GM19397 (cell line): Measurements from ENCODE around the gene KCNH2.

ENCODE experiments used
- ATAC-seq: cut with Tn5 transposase; IDR thresholded peaks from one replicate; pipeline ENCODE4 v1.9.1; 2021; ENCODE audit warnings: mild to moderate bottlenecking, moderate library complexity; ENCODE audit not compliant: unreplicated experiment

The KCNH2 gene

DNA sequence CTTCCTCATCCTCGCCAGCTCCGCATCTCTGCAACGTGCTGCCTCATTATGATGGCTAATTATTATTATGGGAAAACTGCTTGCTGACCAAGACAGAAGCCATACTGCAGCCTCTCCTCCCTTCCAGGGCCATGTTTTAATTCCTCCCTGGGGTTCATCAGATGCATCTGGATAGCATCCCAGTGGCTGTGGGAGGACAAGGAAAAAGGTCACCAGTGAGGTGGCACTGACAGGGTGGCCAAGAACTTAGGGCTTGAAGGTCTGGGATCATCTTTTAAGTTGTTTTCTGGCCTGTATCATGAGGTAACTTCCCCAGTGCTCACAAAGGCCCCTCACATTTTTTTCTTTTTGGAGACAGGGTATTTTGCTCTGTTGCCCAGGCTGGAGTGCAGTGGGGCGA is 39.6 kb downstream of the KCNH2 start:
- ATAC-seq, result no peak

DNA sequence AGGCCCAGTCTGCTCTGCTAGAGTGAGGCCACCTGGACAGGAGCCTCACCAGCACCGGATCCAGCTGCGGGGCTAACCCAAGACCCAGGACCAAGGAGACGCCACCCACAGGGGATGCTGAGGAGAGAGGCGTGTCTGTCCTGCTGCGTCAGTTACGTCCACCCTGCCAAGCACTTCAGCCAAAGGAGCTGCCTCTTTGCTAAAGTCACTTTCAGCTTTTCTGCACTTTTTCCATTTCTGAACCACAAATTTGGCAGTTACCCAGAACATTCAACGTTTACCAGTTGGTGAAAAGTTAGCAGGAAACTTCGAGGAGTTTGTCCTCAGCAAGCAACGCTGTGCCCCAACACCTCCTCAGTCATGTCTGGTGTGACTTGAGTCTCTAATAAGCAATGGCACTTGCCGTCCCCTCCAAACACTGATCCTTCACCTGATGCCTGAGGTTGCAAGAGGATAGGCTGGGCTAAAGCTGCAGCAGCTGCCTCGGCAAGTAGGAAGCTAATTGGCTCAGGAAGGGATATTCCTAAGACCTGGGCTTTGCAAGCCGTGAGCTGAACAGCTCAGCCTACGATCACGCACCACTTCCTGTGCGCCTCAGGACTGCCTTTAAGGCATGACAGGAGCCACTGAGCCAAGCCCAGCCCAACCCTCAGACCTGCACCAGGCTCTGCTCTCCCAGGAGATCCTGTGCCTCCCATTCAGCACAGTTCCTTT is 40.1 kb downstream of the KCNH2 start:
- no peak for ATAC-seq

DNA sequence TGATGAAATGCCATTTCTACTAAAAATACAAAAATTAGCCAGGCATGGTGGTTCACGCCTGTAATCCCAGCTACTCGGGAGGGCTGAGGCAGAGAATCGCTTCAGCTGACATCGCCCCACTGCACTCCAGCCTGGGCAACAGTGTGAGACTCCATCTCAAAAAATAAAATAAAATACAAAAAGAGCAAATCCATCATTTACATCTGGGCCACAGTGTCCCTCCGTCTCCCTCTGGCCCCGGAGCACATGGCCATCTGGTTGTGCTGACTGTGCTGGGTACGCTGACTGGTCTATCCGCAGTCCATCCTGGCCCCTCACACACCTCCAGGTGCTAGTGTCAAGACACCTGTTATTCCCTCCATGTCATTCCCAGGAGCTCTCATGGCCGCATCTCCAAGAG is 42.1 kb downstream of the KCNH2 start:
- ATAC-seq, result no peak

DNA sequence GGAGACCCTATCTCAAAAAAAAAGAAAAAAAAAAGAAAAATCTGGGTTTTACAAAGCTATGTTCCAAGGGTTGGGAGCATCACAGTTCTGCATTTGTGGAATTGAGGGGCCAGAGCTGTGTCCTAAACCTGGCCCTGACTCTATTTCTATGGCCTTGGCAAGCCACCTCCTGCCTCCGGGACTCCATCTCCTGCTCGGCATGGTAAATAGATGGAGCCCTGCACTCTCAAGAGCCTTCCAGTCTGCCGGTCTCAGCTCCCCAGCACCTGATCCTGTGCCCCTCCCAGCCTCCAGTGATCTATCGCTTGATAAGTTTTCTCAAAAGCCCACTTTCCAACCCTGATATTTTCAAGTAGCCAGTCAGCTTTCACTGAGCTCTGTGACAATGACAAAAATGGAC is 43.0 kb downstream of the KCNH2 start:
- no peak for ATAC-seq

DNA sequence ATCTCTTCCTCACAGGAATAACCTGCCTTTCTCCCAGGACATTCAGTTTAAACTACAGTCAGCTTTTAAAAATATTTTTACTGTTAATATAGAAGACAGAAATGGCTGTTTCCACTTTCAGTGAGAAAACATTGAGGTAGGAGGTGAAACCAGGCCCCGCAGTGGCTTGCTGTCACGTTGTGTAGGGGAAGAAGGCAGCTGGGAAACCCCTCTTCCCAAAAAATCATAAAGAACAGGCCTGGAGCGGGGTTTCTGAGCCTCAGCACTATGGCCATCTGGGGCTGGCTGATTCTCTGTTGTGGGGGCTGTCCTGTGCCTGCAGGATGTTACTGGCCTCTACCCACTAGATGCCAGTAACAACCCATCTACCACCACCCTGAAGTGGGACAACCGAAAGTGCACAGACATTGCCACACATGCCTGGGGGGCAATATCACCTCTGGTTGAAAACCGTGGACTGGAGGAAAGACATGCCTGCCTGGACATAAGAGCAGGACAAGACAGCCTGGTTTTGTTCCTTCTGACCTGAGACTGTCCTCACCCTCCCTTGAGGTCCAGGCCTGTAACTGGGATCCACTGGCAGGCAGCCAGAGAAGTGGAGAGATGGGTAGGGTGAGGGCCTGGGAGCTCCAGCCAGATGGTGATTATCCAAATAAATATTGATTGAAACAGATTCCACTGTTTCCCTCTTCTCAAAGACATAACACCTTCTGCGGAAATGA is 43.9 kb downstream of the KCNH2 start:
- ATAC-seq, result no peak

DNA sequence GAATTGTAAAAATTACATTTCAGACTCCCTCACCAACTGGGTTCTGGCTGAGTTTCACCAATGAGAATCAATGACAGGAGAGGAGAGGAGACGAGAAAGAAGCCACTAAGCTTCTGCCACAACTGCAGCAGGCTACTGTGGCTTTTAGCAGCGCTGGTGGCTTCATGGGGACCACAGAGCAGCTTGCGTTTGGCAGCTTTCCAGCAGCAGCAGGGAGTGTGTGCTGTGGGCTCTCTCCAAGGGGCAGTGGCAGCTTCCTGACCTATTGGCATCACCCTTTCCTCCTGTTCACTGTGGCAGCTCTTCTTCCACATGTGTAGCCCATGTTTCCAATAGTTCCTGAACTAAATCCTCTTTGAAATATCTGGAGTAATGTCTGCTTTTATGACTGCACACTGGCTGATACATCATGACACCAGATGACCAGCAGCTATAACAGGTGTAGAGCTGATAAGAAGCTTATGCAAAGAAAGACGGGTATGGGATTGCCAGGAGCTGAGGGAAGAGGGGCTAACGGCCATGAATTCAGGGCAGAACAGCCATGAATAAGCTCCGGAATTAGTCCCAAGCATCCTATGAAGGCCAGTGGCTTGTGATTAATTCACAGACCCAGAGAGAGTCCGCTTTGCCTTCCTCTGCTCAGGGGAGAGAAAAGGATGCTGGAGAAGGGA is 46.8 kb downstream of the KCNH2 start:
- ATAC-seq, result no peak

DNA sequence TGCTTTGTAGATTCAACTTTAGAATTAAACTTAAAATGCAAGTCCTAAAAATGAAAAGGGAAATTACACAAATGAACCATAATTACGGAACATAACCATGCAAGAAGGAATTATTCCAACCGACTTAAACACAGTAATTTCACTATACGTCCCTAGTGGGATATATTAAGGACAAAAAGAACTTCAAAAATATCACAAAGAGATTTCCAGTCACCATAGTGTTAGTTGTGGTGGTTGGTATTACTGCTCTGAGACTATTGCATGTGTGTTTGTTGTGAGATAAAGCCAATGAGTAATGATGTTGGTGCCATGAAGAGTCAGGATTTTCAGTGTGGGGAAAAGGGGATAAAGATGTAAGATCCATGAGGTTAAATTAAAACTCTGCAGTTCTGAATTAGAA is 49.6 kb downstream of the KCNH2 start:
- no peak for ATAC-seq

DNA sequence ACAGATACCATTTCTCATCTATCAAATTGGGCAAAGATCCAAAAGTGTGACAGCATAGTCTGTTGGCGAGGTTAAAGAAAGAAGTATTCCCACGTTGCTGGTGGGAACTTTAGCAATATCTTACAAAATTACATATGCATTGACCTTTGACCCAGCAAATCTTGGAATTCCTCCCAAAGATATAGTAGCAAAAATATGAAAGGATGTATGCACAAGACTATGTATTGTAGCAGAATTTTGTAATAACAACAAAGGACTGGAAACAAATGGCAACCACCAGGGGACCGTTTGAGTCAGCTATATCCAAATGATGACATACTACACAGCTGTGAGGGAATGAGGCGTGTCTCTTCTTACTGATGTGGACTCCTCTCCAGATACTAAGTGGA is 50.2 kb downstream of the KCNH2 start:
- ATAC-seq, result no peak

DNA sequence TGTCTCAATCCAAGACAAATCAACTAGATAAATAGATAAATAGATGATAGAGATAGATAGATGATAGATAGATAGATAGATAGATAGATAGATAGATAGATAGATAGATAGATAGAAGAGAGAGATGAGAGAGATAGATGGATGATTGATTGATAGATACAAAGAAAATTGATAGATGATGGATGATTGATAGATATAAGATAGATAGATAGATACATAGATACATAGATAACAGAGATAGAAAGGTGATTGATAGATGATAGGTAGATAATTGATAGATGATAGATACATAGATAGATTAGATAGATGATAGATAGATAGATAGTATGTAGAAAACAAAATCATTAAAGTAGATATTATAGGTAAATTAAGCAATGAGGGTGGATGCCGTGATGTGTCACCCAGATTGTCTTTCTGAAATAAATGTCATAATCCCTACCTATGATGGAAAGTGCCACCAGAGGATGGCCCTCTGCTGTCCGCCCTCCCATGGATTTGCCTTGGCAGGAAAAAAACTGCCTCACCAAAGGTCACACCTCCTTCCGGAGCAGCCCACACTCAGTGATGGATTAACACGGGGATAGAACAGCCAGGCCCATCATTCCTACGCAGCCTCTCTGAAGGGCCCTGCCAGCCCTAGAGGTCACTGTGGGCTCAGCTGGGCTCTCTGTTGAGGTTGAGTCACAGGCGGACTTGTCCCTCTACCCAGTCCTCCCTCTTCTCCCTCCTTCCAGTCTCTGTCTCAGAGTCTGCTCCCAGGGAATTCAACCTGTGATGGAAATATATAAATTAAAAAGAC is 50.8 kb downstream of the KCNH2 start:
- ATAC-seq, result no peak

DNA sequence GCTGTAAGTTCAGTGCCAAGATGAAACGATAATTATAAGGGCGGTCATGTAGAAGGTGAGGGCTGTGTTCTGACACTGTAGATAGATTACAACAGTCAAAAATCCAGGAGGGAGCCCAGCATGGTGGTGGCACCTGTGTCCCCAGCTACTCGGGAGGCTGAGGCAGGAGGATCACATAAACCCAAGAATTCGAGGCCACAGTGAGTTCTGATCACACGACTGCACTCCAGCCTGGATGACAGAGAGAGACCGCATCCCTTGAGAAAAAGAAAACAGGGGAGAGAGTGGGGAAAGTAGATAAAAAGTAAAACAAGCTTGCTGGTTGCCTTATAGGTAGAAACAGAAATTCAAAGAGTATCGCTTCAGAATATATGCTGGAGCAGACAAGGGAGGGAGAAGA is 52.1 kb downstream of the KCNH2 start:
- ATAC-seq, result no peak

DNA sequence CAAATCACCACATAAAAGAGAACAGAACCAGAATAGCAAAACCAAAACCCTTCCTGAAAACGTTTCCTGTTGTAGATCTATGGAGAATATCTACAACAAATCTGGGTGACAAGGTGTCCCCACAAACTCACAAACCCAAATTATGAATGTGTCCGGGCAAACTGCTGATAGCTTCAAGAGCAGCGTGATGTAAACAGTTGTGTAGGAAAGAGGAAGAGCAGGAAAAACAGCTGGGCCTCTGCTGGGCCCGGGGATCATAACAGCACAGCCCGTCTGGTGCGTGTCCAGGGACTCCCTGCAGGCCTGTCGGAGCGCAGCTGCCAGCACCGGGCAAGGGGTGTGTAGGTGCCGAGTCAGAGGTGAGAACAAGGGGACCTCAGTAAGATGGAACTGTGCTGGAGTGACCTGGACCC is 53.7 kb downstream of the KCNH2 start:
- ATAC-seq, result no peak

DNA sequence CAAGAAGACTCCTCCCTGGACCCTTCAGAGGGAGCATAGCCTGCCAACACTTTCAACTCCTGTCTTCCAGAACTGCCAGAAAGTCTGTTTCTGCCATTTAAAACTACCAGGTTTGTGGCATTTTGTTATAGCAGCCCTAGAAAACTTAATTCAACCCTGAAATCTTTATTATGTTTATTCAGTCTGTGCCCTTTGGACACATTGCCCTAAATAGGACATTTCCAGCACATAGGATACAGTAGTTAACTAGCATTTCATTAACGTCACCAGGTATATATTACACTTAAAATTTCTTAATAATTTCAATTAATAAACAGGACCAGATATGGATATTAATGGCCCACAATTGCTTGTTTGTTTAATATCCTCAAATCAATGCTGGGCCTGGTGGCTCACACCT is 54.3 kb downstream of the KCNH2 start:
- ATAC-seq, result no peak

DNA sequence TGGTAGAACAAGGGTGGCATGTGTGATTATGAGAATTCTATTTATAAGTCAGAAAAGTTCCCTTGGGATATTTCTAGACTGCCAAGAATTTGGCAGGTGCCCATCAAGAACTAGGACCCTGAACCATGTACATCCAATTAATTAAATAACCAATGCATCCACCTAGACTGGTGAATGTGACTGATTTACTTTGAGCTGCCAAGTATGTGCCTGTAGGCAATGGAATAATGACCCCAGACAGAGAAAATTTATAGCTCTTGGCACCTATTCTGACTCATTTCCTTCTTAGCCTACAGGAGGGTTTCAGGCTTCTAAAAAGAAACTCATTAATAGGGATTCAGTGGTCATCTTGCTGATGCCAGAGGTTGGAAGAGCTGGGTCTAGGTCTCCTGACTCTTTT is 54.9 kb downstream of the KCNH2 start:
- ATAC-seq, result no peak

DNA sequence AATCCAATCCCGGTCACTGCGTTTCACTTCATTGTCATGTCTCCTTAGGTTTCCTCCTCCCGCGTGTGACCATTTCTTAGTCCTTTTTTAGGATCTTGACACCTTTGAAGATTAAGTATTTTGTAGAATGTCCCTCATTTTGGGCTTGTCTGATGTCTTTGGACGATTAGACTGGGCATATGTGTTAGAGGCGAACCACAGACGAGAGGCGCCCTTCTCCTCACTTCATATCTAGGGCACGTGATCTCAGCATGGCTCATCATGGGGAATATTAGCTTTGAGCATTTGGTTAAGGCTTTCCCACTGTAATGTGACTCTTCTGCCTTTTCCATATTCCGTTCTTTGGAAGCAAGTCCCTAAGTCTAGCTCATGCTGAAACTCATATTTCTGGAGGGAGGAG is 59.0 kb downstream of the KCNH2 start:
- ATAC-seq, result no peak

DNA sequence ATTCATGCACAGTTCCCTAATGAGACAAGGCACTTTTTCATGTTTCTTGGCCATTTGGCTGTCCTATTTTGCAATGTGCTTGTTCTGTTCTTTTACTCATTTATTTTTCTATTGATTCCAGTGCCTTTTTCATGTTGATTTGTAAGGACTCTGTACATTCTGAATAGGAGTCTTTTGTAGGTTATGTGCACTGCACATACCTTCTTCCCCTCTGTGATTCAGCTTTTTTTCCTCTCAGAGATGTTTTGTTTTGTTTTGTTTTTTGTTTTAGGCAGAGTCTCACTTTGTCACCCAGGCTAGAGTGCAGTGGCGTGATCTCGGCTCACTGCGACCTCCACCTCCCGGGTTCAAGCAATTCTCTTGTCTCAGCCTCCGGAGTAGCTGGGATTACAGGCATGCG is 59.7 kb downstream of the KCNH2 start:
- no peak for ATAC-seq

DNA sequence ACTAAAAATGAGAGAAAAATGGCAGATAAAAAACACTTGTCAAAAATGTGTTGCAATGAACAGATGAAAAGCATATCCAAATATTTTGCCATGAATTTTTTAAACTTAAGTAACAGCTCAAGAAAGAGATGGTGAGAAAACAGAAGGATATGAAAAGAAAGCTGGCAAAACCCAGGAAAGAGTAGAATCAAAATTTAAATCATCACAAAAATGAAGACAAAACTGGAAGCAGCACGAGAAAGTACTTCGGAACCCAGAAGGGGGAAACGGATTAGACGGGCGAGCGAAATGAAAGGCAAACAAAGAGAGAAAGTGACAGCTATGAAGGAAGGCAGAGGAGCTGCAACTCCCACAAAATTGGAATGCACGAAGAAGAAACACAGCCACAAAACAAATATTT is 60.2 kb downstream of the KCNH2 start:
- no peak for ATAC-seq

DNA sequence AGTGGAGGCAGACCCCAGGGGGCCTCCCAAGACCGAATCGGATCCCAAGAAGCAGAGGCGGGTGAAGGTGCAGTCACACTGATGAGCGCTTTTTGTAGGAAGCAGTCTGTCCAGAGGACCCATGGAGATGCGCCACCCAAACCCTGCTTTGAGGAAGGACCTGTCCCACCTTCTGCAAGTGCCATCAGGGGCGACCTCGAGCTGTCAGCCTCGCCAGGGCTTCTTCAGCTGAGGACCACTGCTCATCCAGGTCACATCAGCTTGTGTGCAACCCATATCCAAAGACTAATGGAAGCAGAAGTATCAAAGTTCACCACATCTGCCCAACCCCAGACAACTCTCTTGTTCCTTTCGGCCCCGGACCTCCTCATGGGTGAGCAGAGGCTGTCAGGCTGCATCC is 61.5 kb downstream of the KCNH2 start:
- ATAC-seq, result no peak

DNA sequence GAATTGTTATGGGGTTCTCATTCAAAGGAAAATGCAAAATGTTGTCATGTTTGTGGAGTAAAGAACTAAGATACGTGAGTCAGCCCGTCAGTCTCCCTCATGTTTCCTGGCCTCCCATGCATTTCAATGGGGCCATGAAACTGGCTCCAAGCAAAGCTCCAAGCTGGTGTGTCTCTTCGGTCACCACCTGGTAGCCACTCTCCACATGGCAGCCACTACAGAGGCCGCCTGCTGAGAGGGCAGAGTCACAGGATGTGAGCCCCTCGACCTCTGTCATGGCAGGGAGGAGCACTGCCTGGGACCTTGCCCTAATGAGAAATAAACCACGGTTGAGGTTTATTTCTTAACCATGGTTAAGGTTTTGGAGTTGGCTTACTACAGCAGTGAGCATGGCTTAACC is 63.2 kb downstream of the KCNH2 start:
- no peak for ATAC-seq

DNA sequence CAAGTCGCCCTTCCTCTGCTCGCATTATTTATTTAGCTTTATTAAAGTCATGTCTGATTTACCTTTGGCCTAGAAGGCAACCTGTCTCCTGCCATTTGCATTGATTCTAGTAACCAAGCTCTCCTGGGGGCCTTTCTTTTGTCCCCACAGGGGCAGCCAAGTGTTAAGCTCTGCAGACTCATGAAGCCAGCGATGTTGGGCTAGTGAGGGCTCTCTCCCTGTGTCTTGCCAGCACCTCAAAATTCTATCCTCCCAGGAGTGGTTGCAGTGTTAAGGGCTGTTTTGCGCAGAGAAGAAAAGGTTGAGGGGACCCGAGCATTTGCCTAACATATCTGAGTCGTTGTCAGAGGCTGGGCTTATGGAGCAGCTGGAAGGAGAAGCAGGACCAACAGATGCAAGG is 63.9 kb downstream of the KCNH2 start:
- no peak for ATAC-seq

DNA sequence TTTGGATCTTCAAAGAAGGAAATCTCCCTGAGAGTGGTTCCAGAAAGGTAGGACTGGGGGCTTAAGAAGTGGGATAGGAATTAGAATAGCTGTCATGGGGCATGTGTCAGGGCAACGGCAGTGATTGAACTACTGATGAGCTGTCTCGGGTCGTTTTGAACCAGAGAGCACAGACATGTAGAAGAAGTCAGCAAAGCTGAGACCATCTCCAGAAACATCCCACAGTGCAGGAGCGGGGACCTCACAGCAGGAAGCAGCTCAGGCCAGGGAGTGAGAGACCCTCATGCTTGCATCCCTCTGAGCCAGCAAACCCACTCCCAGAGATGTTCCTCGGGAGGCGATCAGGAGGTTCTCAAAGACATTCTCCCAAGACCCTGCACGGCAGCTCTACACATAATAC is 65.7 kb downstream of the KCNH2 start:
- ATAC-seq, result no peak

DNA sequence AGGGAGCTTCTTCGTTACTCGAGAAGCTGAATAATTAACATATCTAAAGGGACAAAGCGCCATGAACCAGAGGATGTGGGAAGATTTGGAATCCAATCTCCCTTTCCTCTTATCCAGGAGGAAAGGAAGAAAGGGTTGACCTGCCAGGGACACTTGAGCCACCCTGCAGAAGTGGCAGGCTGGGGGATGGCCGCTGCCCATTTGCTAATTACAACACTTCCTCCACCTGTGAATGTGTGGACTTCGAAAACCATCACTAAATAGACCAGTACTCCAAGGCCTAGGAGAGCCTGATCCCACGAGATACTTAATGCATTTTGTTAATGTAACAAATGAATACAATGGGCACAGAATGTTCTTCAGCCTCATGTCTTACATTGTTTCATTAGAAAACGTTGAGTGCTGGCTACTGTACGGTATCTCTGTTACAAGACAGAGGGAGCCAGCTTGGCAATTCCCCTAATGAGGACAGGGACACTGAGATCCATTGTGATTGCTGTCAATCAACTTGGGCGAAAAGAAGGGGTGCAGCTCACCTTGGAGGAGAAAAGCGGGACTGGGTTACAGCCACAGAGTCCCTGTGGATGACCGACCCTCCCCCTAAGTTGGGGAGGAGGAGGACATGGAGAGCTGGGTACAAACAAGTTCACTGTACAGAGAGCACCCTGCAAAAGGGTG is 66.4 kb downstream of the KCNH2 start:
- no peak for ATAC-seq
